B cell (primary cell): Measurements from ENCODE around the gene WDR86.

Source experiments
- EZH2 ChIP-seq: IDR thresholded peaks from 2 replicates; pipeline ENCODE4 v1.6.1; 2012; ENCODE audit warnings: borderline replicate concordance, low read depth, mild to moderate bottlenecking, moderate library complexity, low read length; ENCODE audit not compliant: insufficient read depth, poor library complexity, severe bottlenecking
- TF ChIP-seq, protein P1 (sequence below): fragments of 200-600 bp; IDR thresholded peaks from one replicate; pipeline ENCODE4 v1.8.0; 2022; ENCODE audit warnings: antibody characterized with exemption, mild to moderate bottlenecking

DNA sequence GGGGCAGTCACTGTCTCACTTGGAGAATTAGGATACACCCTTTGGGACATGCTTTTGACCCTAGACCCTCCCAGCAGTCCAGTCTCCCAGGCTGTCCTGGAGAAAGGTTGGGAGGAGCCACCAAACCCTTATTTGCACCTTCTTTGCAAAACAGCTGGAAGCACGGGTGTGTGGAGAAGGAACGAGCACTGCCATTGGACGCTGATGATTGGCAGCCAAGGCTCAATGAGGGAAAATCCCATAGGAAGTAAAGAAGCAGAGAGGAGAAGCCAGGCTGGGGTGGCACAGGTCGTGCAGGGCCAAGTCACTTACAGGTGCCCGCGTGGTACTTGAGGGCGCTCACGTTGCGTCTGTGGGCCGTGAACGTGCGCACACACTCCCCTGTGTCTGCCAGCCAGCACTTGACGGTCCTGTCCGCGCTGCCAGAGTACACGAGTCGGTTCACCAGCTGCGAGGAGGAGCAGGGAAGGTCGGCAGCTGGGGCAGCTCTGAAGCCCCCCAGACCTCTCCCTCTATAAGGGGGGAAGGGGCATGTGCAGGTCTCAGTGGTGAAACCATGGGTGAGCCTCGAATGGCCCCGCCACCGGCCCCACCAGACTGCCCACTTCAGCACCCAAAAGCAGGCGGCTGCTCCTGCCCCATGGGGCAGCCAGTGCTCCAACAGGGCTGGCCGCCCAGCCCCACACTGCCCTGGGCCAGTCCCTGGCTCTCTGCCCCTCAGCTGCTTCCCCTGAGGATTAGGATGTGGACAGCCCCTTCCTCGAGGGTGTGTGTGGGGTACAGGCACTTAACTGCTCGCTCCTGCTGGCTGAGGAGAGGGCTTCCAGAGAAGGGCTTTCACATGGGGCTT lies 24.8 kb downstream of the WDR86 start:
- TF ChIP-seq, protein P1, sequence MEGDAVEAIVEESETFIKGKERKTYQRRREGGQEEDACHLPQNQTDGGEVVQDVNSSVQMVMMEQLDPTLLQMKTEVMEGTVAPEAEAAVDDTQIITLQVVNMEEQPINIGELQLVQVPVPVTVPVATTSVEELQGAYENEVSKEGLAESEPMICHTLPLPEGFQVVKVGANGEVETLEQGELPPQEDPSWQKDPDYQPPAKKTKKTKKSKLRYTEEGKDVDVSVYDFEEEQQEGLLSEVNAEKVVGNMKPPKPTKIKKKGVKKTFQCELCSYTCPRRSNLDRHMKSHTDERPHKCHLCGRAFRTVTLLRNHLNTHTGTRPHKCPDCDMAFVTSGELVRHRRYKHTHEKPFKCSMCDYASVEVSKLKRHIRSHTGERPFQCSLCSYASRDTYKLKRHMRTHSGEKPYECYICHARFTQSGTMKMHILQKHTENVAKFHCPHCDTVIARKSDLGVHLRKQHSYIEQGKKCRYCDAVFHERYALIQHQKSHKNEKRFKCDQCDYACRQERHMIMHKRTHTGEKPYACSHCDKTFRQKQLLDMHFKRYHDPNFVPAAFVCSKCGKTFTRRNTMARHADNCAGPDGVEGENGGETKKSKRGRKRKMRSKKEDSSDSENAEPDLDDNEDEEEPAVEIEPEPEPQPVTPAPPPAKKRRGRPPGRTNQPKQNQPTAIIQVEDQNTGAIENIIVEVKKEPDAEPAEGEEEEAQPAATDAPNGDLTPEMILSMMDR, result no peak
- TF ChIP-seq EZH2, result no peak
